ENCODE results near the gene CYP2E1.
"Not testable (repeated sequence)": the region's sequence is repeated elsewhere in the genome, so short reads cannot be mapped to it uniquely, and the experiment has no call there.

Gene CYP2E1

DNA sequence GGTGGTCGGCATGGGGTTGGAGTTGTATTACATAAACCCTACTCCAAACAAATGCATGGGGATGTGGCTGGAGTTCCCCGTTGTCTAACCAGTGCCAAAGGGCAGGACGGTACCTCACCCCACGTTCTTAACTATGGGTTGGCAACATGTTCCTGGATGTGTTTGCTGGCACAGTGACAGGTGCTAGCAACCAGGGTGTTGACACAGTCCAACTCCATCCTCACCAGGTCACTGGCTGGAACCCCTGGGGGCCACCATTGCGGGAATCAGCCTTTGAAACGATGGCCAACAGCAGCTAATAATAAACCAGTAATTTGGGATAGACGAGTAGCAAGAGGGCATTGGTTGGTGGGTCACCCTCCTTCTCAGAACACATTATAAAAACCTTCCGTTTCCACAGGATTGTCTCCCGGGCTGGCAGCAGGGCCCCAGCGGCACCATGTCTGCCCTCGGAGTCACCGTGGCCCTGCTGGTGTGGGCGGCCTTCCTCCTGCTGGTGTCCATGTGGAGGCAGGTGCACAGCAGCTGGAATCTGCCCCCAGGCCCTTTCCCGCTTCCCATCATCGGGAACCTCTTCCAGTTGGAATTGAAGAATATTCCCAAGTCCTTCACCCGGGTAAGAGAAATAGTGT is at the start of gene CYP2E1:
Gene CYP2E1 (plus strand): TSS at position 407 of the 632 bp plus-strand sequence. CDS start 33 bp downstream, at position 440.
- DNase-seq: no peak

DNA sequence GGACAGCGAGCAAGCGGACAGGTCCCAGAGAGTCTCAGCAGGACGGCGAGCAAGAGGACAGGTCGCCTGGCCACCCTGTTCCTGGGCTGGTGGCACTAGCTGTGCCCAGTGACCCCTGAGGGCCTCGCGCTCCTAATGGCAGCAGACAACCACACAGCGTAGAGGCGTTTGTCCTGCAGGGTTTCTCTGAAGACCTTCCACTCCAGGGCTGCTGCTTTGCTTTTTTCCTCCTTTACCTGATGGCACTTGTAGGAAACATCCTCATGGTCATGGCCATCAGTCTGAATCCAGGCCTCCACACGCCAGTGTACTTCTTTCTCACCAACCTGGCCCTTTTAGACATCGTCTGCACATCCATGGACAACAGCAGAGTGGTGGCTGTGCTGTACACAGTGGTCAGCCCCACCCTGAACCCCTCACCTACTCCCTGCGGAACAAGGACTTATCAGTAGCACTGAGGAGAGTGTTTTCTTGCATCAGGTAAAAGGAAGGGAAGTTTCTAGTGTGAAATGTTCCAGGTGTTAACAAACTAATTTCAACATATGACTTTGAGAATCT is 46.0 kb upstream of the CYP2E1 start:
- DNase-seq: no peak

DNA sequence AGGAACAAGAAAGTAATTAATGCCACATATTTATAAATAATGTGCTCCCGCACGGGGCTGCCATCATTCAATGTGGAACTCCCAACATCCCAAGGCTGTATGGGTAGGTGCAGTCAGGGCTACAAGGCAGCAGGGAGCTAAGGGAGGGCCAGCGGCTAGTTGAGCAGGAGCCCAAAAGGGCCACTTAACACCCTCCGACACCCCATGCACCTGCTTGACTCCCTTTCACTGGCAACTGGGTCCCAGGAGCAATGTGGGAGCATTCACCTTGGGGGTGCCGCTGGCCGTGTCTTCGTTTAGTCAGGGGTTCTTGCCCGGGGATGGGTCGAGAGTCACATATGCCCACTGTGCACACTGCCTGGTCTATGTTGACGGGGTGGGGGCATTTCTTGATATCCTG is 45.5 kb upstream of the CYP2E1 start:
- DNase-seq: no peak

DNA sequence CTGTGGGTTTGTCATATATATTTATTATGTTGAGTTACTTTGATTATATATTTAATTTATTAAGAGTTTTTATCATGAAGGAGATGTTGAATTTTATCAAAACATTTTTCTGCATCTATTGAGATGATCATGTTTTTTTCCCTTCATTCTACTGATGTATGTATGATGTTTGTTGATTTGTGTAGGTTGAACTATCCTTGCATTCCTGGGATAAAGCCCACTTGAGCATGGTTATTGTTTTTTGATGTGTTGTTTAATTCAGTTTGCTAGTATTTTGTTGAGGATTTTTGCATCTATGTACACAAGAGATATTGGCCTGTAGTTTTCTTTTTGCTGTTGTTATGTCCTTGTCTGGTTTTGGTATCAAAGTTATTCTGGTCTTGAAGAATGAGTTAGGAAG is 42.3 kb upstream of the CYP2E1 start:
- no peak for DNase-seq

DNA sequence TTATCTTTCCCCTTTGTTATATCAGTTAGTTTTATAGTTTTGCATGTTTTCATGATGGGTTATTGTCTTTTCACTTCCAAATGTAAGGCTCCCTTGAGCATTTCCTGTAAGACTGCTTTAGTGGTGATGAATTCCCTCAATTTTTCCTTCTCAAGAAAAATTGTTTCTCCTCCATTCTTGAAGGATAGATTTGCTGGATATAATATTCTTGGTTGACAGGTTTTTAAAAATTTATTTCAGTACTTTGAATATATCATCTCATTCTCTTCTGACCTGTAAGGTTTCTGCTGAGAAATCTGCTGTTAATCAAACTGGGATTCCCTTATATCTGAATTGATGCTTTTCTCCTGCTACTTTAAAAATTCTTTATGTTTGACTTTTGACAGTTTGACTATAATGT is 40.1 kb upstream of the CYP2E1 start:
- no peak for DNase-seq

DNA sequence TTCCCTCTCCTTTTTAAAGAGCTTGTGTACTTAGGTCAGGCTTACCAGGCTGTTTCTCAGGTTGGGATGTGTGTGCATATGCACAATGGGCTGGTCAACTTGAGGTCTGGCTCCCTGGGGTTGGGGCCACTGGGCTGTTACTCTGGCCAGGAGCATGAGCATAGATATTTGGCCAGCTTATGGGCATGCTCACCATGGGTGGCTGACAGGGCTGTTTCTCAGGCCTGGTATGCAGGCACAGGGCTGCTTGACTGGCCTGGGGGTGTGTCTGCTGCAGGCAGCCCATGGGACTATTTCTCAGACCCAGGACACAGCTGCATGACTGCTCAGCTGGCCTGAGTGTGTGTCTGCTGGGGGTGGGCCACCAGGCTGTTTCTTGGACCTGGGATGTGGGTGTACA is 38.8 kb upstream of the CYP2E1 start:
- DNase-seq: no peak

DNA sequence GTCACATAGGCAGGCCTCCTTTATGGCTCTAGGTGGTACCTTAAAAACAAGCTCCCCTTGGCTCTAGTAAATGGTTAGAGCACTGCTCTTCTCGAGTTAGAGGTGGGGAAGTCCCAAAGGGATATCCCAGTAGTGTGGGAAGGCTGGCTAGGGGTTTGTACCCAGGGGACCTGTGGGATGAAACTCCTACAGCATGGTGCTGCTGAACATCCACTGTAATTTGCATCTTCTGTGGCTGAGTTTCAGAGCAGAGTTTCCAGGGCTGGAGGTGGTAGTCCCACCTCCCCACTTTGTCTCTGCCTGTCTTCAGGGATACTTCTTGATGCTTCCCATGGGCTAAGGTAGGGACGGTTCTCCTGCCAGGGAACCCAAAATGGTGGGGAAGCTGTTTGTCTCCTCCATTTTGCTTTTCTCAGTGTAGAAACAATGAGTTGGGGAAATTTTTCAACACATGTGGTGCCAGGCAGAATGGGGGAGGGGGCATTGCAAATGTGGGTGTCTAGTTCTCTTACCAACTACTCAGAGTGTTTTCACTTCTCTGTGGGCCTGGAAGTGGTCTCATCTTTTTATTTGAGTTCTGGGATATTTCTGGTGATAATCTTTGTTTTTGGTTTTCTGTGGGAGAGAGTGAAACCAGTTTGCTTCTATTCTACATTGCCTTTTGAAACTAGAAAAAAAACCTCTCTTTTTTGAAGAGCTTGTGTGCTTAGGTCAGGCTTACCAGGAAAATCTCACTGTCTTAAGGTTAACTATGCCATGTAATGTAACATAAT is 37.2 kb upstream of the CYP2E1 start:
- DNase-seq: no peak

DNA sequence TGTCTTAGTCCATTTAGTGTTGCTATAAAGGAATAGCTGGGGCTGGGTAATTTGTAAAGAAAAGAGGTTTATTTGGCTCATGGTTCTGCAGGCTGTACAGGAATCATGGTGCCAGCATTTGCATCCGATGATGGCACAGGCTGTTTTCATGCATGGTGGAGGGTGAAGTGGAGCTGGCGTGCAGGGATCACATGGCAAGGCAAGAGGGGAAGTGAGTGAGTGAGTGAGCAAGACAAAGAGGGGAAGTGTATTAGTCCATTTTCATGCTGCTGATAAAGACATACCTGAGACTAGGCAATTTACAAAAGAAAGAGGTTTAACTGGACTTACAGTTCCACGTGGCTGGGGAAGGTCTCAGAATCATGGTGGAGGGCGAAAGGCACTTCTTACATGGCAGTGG is 33.6 kb upstream of the CYP2E1 start:
- DNase-seq: not testable (repeated sequence)

DNA sequence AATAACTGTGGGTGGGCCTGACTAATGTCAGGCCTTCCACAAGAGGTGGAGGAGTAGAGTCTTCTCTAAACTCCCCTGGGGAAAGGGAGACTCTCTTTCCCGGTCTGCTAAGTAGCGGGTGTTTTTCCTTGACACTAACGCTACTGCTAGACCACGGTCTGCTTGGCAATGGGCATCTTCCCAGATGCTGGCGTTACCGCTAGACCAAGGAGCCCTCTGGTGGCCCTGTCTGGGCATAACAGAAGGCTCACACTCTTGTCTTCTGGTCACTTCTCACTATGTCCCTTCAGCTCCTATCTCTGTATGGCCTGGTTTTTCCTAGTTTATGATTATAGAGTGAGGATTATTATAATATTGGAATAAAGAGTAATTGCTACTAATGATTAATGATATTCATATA is 29.8 kb upstream of the CYP2E1 start:
- not testable (repeated sequence) for DNase-seq

DNA sequence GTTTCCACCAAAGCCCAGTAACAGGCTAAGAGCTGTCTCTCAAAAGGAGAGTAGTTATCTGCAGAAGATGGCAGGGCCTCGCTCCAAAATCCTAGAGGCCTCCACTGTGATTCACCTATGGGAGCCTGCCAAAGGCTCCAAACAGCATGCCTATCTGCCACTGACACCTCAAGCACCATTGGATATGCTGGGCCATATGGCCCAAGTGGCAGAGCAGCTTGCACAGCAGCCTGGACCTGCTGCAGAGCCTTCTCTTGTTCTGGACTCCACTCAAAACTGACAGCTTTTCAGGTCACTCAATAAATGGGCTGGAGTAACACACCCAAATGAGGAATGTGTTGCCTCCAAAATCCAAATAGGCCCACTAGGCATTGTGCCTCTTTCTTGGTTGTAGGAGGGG is 28.0 kb upstream of the CYP2E1 start:
- DNase-seq: not testable (repeated sequence)

DNA sequence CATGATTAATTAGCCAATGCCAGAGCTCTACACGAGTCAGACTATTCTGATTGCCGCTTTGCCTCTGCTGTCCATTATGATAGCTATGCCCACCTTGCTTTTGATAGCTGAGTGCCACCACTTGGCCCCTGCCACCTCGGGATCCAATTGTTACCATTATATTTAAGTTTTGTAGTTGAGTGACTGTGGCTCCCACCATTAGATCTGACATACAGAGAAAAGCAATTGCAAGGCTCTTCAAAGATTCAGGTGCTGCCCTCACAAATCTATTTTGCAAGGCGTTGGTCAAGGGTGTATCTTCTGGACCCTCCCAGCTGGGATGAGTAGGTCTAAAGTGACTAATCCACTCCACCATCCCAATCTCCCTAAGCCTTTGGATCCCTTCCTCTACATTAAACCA is 26.3 kb upstream of the CYP2E1 start:
- DNase-seq: not testable (repeated sequence)

DNA sequence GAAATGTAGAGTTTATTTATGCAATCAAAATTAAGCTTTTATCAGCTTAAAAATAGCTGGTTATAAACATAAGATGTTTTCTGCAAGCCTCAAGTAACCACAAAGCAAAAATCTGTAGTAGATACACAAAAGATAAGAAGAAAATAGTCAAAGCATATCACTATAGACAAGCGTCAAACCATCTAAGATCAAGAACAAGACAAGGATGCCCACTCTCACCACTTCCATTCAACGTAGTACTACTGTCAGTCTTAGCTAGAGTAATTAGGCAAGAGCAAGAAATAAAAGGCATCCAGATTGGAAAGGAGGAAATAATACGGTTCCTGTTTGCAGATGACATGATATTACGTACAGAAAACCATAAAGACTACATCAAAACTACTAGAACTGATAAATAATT is 17.5 kb upstream of the CYP2E1 start:
- DNase-seq: no peak

DNA sequence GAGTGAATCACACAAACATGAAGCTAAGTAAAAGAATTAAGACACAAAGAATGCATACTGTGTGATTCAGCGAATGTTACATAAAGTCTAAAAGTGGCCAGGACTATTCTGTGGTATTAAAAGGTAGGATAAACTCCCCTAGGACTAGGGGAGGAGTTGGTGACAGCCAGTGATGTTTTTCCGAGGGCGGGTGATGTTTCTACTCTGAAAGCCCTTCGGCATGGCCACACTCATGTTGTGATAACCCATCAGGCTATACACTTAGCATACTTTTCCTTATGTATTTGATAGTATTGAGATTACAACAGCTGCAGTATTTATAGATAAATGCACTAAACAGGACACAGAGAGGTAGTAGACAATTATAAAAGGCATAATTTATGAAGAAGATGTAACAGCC is 15.8 kb upstream of the CYP2E1 start:
- DNase-seq: no peak

DNA sequence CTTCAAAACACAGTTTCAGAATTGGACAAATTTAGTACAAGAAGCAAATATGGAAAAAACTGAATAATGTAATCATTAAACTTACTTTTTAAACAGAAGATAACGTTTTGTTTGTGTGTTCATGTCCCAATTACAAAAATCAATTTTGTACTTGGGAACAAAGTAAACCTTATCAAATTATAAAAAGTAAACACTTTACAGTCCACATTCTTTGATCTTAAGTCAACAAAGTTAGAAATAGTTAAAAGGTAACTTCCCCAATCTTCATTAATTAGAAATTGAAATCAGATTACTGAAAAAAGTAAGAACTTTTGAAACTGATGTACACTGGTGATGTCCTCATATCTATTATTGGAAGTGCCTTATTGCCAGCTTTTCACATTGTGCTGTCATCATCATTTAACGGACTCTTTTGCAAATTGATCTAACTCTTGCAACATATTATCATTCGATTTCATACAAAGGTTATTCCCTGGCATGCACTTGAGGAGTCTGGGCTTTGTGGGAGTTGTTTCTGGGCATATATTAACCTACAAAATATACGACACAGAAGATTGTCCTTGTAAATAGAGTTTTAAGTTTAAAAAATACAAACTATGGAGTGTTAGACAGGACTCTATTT is 15.1 kb upstream of the CYP2E1 start:
- no peak for DNase-seq

DNA sequence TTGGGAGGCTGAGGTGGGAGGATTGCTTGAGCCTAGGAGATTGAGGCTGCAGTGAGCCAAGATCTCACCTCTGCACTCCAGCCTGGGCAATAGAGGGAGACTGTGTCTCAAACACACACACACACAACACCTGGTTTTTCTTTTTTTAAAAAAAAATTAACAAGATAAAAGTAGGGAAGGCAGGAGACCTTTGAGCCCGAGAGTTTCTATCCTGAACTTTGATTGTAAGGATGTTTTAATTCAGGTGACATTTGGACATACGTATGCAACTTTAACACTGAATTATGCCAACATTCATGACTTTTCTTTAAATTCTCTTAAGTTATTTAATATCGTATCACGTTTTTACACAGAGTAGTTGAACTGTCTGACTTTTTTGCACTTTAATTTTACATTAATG is 11.7 kb upstream of the CYP2E1 start:
- no peak for DNase-seq

DNA sequence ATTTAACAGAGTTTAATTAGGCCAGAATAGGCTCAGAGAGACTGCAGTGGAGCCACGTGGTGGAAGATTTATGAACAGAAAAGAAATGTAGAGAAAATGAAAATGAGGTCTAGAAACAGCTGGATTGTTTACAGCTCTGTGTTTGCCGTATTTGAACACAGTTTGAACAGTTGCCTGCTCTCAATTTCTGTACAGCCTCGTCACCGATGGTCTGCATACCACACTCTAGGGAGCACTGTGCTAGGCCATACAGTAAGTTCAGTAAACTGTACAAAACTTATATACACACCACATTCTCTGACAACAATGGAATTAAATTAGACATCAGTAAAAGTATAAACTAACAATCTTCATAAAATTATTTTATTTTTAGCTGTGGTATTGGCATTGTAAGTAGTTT is 11.1 kb upstream of the CYP2E1 start:
- DNase-seq: no peak

DNA sequence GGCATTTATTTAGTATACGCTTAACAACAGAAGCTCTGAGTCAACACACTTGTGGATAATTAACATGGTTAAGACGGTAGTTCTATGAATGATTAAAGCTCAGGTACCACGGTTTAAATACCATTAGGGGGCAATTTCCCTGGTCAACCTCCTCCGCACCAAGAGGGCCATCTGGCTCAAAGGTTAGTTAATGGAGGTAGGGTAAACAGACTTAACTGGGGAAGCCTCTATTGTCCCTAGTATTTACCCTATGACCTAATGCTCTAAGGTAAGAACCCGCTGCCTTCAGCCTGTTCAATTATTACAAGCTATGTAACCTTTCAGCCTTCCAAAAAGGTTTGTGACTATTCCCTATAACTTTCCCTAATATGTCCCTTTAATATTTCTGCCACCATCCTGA is 8.6 kb upstream of the CYP2E1 start:
- not testable (repeated sequence) for DNase-seq

DNA sequence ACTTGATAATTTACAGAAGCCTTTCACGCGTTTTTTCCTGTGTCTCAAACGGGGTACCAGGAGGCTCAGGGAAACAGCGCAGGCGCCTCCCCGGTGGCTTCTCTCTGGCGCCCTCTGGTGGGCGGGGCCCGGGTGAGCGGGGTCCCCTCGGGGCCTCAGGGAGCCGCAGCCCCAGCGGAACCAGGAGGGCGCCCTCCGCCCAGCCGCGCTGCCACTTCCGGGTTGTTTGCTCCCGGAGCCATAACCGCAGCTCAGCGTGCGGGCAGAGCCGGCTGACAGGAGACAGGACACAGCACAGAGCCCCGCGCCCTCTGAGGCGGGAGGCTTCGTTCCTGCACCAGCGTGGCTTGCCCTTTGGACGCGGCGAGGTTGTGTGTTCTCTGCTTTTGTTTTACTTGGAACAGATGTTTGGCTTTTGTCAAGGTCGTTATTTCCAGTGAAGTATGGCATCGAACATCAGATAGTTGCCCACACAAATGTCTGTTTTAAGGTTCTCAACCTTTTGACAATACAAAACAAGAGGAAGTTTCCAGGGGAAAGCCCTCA is 6.9 kb upstream of the CYP2E1 start:
- DNase-seq: peak; percentile 94

DNA sequence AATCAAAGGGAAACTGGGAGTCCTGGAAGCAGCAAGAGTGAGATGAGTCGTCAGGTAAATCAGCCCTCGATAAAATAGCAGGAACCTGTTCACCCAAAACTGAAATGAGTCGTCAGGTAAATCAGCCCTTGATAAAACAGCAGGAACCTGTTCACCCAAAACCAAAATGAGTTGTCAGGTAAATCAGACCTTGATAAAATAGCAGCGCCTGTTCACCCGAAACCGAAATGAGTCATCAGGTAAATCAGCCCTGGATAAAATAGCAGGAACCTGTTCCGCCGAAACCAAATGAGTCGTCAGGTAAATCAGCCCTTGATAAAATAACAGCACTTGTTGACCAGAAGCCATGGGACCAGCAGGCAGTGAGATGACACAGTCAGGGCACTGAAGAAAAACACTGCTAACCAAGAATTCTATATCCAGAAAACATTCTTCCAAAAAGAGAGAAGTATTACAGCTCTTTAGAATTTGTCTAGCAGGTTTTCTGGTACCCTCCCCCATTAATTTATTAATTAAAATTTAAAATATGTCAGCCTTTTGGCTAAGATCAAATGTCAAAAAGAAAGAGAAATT is 3.4 kb upstream of the CYP2E1 start:
- DNase-seq: no peak

DNA sequence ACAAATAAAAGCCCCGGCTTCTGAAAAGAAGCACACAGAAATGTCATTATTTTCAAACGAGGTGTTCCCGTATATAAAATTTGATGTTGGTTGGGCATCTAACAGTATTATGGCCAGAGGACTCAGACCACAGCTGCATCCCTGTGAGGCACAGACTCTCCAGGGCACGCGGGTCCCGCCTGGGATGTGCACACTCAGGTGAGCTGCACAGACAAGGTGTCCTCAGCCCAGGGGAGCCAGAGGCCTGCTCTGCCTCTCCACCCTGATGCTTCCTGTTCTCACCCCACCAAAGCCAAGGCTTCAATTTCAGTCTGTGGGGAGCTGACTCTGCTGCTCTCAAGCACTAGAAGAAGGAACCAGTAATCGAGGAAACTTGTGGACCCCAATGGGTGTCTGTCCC is 1.7 kb upstream of the CYP2E1 start:
- DNase-seq: no peak

DNA sequence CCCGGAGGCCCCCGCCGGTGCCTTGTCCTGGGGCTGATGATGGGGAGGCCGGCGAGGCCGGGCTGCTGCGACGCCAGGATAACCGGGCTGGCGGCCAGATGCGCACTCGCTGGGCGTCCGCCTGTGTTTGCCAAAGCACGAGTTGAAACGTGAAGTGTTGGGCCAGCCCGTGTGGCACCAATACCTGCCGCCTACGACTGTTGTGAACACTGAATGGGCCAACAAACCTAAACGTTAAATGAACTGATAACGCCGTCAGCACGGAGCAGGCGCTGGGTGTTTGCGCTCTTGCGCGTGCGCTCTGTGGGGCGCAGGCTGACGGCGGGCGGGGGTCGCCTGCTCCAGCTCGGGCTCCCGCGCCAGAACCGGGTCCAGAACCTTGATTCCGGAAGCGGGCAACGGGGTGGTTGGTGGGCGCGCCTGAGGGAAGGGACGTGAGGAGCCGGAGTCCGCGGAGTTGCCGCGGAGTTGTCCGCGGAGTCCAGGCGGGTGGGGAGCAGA is 658 bp downstream of the CYP2E1 start:
- DNase-seq: no peak

DNA sequence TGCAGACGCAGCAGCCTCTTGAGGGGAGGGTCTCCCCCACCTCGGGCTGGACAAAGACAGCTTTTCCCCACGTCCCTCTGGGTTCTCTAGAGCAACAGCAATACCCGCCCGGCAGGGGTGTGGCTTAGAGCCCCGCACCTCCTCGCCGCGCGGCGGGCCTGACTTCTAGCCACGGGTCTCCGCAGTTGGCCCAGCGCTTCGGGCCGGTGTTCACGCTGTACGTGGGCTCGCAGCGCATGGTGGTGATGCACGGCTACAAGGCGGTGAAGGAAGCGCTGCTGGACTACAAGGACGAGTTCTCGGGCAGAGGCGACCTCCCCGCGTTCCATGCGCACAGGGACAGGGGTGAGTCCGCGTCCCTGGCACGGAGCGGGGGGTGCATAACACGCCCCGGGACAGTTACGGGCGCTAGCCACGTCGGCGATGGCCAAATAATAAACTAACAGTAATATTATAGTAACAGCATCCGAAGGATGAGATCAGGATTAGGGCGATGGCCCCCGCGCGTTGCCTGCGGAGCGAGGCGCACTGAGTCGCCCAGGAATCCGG is 1.2 kb downstream of the CYP2E1 start:
- no peak for DNase-seq

All from activated naive CD4-positive, alpha-beta T cell treated with anti-CD3 and anti-CD28 coated beads, Interleukin-2, amount 50 U/mL, for 16 hours (primary cell).